Mammary epithelial cell (primary cell): ENCODE results near the gene MED27.

ENCODE experiments used
- EZH2 ChIP-seq: IDR thresholded peaks from 2 replicates; pipeline ENCODE4 v1.6.1; 2012; ENCODE audit warnings: low read length, inconsistent platforms, borderline replicate concordance
- TF ChIP-seq, protein P1 (sequence below), 2 donors: IDR thresholded peaks in 1 of 2; conservative IDR thresholded peaks in 1 of 2; 2 replicates each; pipeline ENCODE4 v1.5.1; 2011 to 2012; ENCODE audit warnings: inconsistent platforms in 2 of 2, low read length in 2 of 2, mild to moderate bottlenecking in 2 of 2, control low read depth in 1 of 2, low read depth in 1 of 2; ENCODE audit not compliant: insufficient read depth in 1 of 2; ENCODE audit errors: extremely low read depth in 1 of 2

DNA sequence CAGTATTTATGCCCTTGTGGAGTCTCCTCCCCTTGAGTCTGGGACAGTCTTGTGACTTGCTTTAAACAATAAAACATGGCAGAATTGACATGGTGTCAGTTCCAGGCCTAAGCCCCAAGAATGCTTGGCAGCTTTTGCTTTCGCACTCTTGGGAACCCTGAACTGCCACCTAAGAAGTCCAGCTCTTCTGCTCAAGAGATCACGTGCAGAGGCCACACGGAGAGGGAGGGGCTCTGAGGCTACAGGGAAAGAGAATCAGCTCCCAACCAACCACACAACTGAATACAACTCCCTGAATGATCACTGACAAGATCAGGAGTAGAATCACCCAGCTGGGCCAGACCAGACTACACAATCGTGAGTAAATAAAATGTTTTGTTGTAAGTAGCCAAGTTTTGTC lies 97.6 kb downstream of the MED27 start:
- TF ChIP-seq, protein P1, sequence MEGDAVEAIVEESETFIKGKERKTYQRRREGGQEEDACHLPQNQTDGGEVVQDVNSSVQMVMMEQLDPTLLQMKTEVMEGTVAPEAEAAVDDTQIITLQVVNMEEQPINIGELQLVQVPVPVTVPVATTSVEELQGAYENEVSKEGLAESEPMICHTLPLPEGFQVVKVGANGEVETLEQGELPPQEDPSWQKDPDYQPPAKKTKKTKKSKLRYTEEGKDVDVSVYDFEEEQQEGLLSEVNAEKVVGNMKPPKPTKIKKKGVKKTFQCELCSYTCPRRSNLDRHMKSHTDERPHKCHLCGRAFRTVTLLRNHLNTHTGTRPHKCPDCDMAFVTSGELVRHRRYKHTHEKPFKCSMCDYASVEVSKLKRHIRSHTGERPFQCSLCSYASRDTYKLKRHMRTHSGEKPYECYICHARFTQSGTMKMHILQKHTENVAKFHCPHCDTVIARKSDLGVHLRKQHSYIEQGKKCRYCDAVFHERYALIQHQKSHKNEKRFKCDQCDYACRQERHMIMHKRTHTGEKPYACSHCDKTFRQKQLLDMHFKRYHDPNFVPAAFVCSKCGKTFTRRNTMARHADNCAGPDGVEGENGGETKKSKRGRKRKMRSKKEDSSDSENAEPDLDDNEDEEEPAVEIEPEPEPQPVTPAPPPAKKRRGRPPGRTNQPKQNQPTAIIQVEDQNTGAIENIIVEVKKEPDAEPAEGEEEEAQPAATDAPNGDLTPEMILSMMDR (conservative IDR thresholded peaks at IDR 0.05 in 1 of 2, IDR thresholded peaks at IDR 0.05 in 1 of 2; ENCODE audit: extremely low read depth in 1 of 2, insufficient read depth in 1 of 2, low read depth in 1 of 2, low read length in 2 of 2): no peak
- no peak for TF ChIP-seq EZH2
